H1 (cell line): Measurements from ENCODE around the gene IDH3A. TPM values are rescaled to one million over a fixed set of nuclear protein-coding genes. Genes with fewer than 3 reads are reported as not detected.

Experiments
- CTCF ChIA-PET: fragments of 300-600 bp; sonication (Branson Sonifier 250); formaldehyde crosslinking; loops from one replicate; lab custom pipeline; 2021; ENCODE audit not compliant: partially characterized antibody; lab: Charles Lee
- POLR2A ChIA-PET: fragments of 300-600 bp; sonication (Branson Sonifier 250); formaldehyde crosslinking; loops from one replicate; lab custom pipeline; 2021; ENCODE audit warnings: inconsistent platforms; ENCODE audit not compliant: partially characterized antibody; lab: Charles Lee
- DNase-seq, 2 experiments: peaks; one replicate each; pipeline versions ENCODE4 v3.0.0 to v3.0.0-alpha.2; 2010 to 2022; ENCODE audit warnings: low spot score in 2 of 2, low read depth in 1 of 2, mixed read lengths in 1 of 2
- FAIRE-seq: peaks from 2 replicates; lab custom pipeline; 2011; peaks lifted over from hg19 to GRCh38; lab: Jason Lieb, UNC
- H2AFZ ChIP-seq: 2 replicates; pipeline ENCODE4 v1.8.1; 2012; ENCODE audit warnings: low read length, inconsistent platforms
- H2AK5ac ChIP-seq: 2 replicates; pipeline ENCODE4 v1.6.1; 2013; ENCODE audit warnings: low read depth, low read length
- H2BK120ac ChIP-seq: replicated peaks from 2 replicates; pipeline ENCODE3; 2013; ENCODE audit warnings: low read depth, low read length, inconsistent platforms
- H2BK12ac ChIP-seq: 2 replicates; pipeline ENCODE4 v1.6.1; 2013; ENCODE audit warnings: low read depth, low read length
- H2BK15ac ChIP-seq: 2 replicates; pipeline ENCODE4 v1.6.1; 2013; ENCODE audit warnings: low read length
- H2BK20ac ChIP-seq: 2 replicates; pipeline ENCODE4 v1.6.1; 2013; ENCODE audit warnings: low read length
- H2BK5ac ChIP-seq: 2 replicates; pipeline ENCODE4 v1.6.1; 2013; ENCODE audit warnings: low read depth, low read length
- H3K14ac ChIP-seq: 2 replicates; pipeline ENCODE4 v1.6.1; 2013; ENCODE audit warnings: inconsistent platforms; ENCODE audit not compliant: insufficient read length
- H3K18ac ChIP-seq: 2 replicates; pipeline ENCODE4 v1.6.1; 2013; ENCODE audit warnings: low read length; ENCODE audit errors: extremely low read depth
- H3K23ac ChIP-seq: 2 replicates; pipeline ENCODE4 v1.6.1; 2013; ENCODE audit warnings: inconsistent platforms; ENCODE audit not compliant: insufficient read length
- H3K23me2 ChIP-seq: 2 replicates; pipeline ENCODE4 v1.6.1; 2013; ENCODE audit warnings: low read depth, low read length
- H3K27ac ChIP-seq: 2 replicates; pipeline ENCODE4 v1.6.1; 2011; ENCODE audit warnings: low read depth, low read length, inconsistent platforms
- H3K27me3 ChIP-seq, 4 experiments: replicated peaks in 1 of 4; 1 replicate in 1 of 4; 2 replicates in 3 of 4; pipeline versions ENCODE4 v1.6.1 to v1.8.1; 2011 to 2013; ENCODE audit warnings: low read length in 3 of 4, mild to moderate bottlenecking in 3 of 4, inconsistent platforms in 2 of 4, mixed read lengths in 2 of 4, moderate library complexity in 1 of 4; ENCODE audit not compliant: control insufficient read depth in 3 of 4, insufficient read depth in 3 of 4; ENCODE audit errors: extremely low read depth in 1 of 4
- H3K36me3 ChIP-seq, 4 experiments: 2 replicates each; pipeline versions ENCODE4 v1.6.1 to v1.8.1; 2011 to 2013; ENCODE audit warnings: mild to moderate bottlenecking in 4 of 4, low read length in 3 of 4, moderate library complexity in 2 of 4, control low read depth in 1 of 4, inconsistent platforms in 1 of 4; ENCODE audit not compliant: insufficient read depth in 4 of 4, control insufficient read depth in 2 of 4
- H3K4ac ChIP-seq: replicated peaks from 2 replicates; pipeline ENCODE3; 2013; ENCODE audit warnings: low read length, low read depth, mixed read lengths, inconsistent platforms; ENCODE audit not compliant: insufficient read length
- H3K4me1 ChIP-seq, 4 experiments: replicated peaks in 1 of 4; 1 replicate in 1 of 4; 2 replicates in 3 of 4; pipeline versions ENCODE4 v1.6.1 to v1.8.1; 2011 to 2013; ENCODE audit warnings: low read length in 3 of 4, inconsistent platforms in 2 of 4, mixed read lengths in 1 of 4; ENCODE audit not compliant: insufficient read depth in 4 of 4, control insufficient read depth in 3 of 4
- H3K4me2 ChIP-seq, 2 experiments: 2 replicates each; pipeline versions ENCODE4 v1.6.1 to v1.8.1; 2011 to 2013; ENCODE audit warnings: low read depth in 2 of 2, low read length in 2 of 2, control low read depth in 1 of 2, inconsistent platforms in 1 of 2, mild to moderate bottlenecking in 1 of 2; ENCODE audit not compliant: insufficient read depth in 1 of 2
- H3K4me3 ChIP-seq, 4 experiments: fragments of 200-600, 300-600 bp in 1 of 4; sonication (generic), shearing (Covaris generic), sonication (Bioruptor Twin) in 1 of 4; 2 replicates each; pipeline versions ENCODE4 v1.5.1 to v1.8.1; 2011 to 2016; ENCODE audit warnings: low read length in 4 of 4, low read depth in 3 of 4, control low read depth in 2 of 4, inconsistent platforms in 2 of 4, mild to moderate bottlenecking in 2 of 4, mixed read lengths in 1 of 4, moderate library complexity in 1 of 4; ENCODE audit not compliant: insufficient read depth in 2 of 4; ENCODE audit errors: extremely low read depth in 1 of 4
- H3K56ac ChIP-seq: replicated peaks from 2 replicates; pipeline ENCODE3; 2013; ENCODE audit warnings: low read depth, mild to moderate bottlenecking, mixed read lengths, low read length, inconsistent platforms; ENCODE audit not compliant: insufficient read length
- H3K79me1 ChIP-seq: 2 replicates; pipeline ENCODE4 v1.6.1; 2013; ENCODE audit warnings: low read depth, low read length, control low read depth
- H3K79me2 ChIP-seq, 2 experiments: 2 replicates each; pipeline versions ENCODE4 v1.6.1 to v1.8.1; 2012 to 2013; ENCODE audit warnings: low read length in 2 of 2, mild to moderate bottlenecking in 2 of 2, inconsistent platforms in 1 of 2; ENCODE audit not compliant: insufficient read depth in 2 of 2, control insufficient read depth in 1 of 2
- H3K9ac ChIP-seq, 4 experiments: replicated peaks in 1 of 4; 1 replicate in 1 of 4; 2 replicates in 3 of 4; pipeline versions ENCODE4 v1.6.1 to v1.8.1; 2011 to 2013; ENCODE audit warnings: low read depth in 3 of 4, low read length in 3 of 4, control low read depth in 2 of 4, mild to moderate bottlenecking in 2 of 4, moderate library complexity in 2 of 4, inconsistent platforms in 1 of 4; ENCODE audit errors: extremely low read depth in 1 of 4
- H3K9me3 ChIP-seq, 2 experiments: 2 replicates each; pipeline versions ENCODE4 v1.6.1 to v1.8.1; 2012 to 2013; ENCODE audit warnings: mild to moderate bottlenecking in 2 of 2, moderate library complexity in 2 of 2, control low read depth in 1 of 2, inconsistent platforms in 1 of 2, low read depth in 1 of 2, low read length in 1 of 2, mixed read lengths in 1 of 2; ENCODE audit not compliant: insufficient read depth in 2 of 2
- H4K20me1 ChIP-seq, 2 experiments: replicated peaks in 1 of 2; 2 replicates each; pipeline versions ENCODE3 to v1.8.1; 2011 to 2013; ENCODE audit warnings: inconsistent platforms in 2 of 2, low read length in 2 of 2, mild to moderate bottlenecking in 1 of 2; ENCODE audit not compliant: insufficient read depth in 2 of 2, control insufficient read depth in 1 of 2
- H4K5ac ChIP-seq: 2 replicates; pipeline ENCODE4 v1.6.1; 2013; ENCODE audit warnings: low read length, low read depth, mixed read lengths, inconsistent platforms; ENCODE audit not compliant: insufficient read length
- H4K8ac ChIP-seq: 2 replicates; pipeline ENCODE4 v1.8.0; 2013; ENCODE audit warnings: mild to moderate bottlenecking, moderate library complexity, low read length, inconsistent platforms; ENCODE audit not compliant: insufficient read depth; ENCODE audit errors: extremely low read depth
- H4K91ac ChIP-seq: replicated peaks from 2 replicates; pipeline ENCODE3; 2013; ENCODE audit warnings: low read length, mixed read lengths, inconsistent platforms; ENCODE audit not compliant: insufficient read length
- EP300 ChIP-seq, 2 experiments: IDR thresholded peaks; 1 replicate in 1 of 2; 2 replicates in 1 of 2; pipeline ENCODE4 v1.6.1; 2011 to 2012; ENCODE audit warnings: low read depth in 2 of 2, low read length in 2 of 2, mild to moderate bottlenecking in 2 of 2, borderline replicate concordance in 1 of 2, inconsistent platforms in 1 of 2, moderate library complexity in 1 of 2
- SP1 ChIP-seq: IDR thresholded peaks from 2 replicates; pipeline ENCODE4 v1.6.1; 2011; ENCODE audit warnings: low read depth, low read length
- WGBS, 2 experiments: shearing (Covaris generic) in 1 of 2; methylation state at CpG; one replicate each; pipeline versions ENCODE4 v1.1.6 to v1.1.7; 2013 to 2015; ENCODE audit warnings: low lambda C conversion rate in 2 of 2, mixed read lengths in 2 of 2, inconsistent platforms in 1 of 2, low coverage in 1 of 2, missing lambda C conversion rate in 1 of 2; ENCODE audit not compliant: insufficient replicate concordance in 2 of 2, insufficient coverage in 1 of 2, insufficient read length in 1 of 2; ENCODE audit errors: extremely low coverage in 1 of 2, missing lambda C conversion rate in 1 of 2; 5-methylcytosine and 5-hydroxymethylcytosine counted together
- polyA plus RNA-seq, 7 experiments: library from polyadenylated mRNA; depleted of rRNA in 3 of 7; stranded (reverse) in 5 of 7; unstranded in 2 of 7; fragments of >200 nt in 5 of 7; fragments of 200-250 nt in 2 of 7; gene quantifications; 1 replicate in 5 of 7; 2 replicates in 1 of 7; 4 replicates in 1 of 7; pipeline versions ENCODE4 v1.2.1 to v1.2.3, GENCODE V29; 2011 to 2013; ENCODE audit warnings: missing spikeins in 2 of 7, mixed read lengths in 2 of 7
- total RNA-seq: library from RNA; stranded (reverse); fragmentation: NEBNext Ultra II Directional; extraction: Animal tissue kit (Norgen Biotek cat#: 25700); gene quantifications from 2 replicates; pipeline ENCODE4 v1.2.1, GENCODE V29; 2021

IDH3A gene
- total and polyA plus RNA-seq, 2 of the 8 experiments (the other 6 are each of a cell fraction or from before 2014, with no cell fraction given): 23.4 to 36.8 TPM

- H3K14ac ChIP-seq: no peak overlapping the region
- no peak overlapping the region for H2BK120ac ChIP-seq
- H3K4me3 ChIP-seq: no peak overlapping the region
- H2BK12ac ChIP-seq: no peak overlapping the region
- H3K4me1 ChIP-seq: no peaks in the 10 kb centered on the region
- no peaks in the 10 kb centered on the region for H3K27me3 ChIP-seq
- H4K5ac ChIP-seq: no peak overlapping the region
- H3K27ac ChIP-seq: no peak overlapping the region
- H3K9ac ChIP-seq: no peak overlapping the region
- no peaks in the 10 kb centered on the region for H3K9me3 ChIP-seq
- no peak overlapping the region for H2BK15ac ChIP-seq
- no peaks in the 10 kb centered on the region for H3K79me2 ChIP-seq
- CTCF ChIA-PET: interaction anchor here (0.8 to 16.8 kb wide), 7 partner anchors 8 to 145 kb away, joined by 3 to 226 read pairs (median 3); no protein-coding TSS in a partner anchor
- DNase-seq (no peak), FAIRE-seq (no peak)
- TF ChIP-seq EP300 (IDR thresholded peaks at IDR 0.05; ENCODE audit: borderline replicate concordance in 1 of 2, low read depth in 2 of 2, low read length in 2 of 2): no peak
- no peak for TF ChIP-seq SP1
- no peak overlapping the region for H4K8ac ChIP-seq
- H2AK5ac ChIP-seq: no peak overlapping the region
- H2BK20ac ChIP-seq: no peak overlapping the region
- H2BK5ac ChIP-seq: no peak overlapping the region
- H3K56ac ChIP-seq: peak overlapping the region; percentile 14
- H3K23me2 ChIP-seq: no peaks in the 10 kb centered on the region
- H2AFZ ChIP-seq: no peak overlapping the region
- no peak overlapping the region for H3K4me2 ChIP-seq
- H4K20me1 ChIP-seq: no peaks in the 10 kb centered on the region
- no peak overlapping the region for H4K91ac ChIP-seq
- 90% methylated on average over 12 of the region's 12 CpGs; no CpG with 5 or more reads in 1 of the 2 experiments for WGBS, 2 experiments
- H3K4ac ChIP-seq: no peak overlapping the region
- POLR2A ChIA-PET: no interaction called here
- H3K79me1 ChIP-seq: no peaks in the 10 kb centered on the region
- no peak overlapping the region for H3K18ac ChIP-seq
- H3K23ac ChIP-seq: no peak overlapping the region
- H3K36me3 ChIP-seq: peaks cover 0 to 6% (median 1%) of the 10 kb centered on the region in 4 experiments; a peak in 3 of 8 replicates
These were observed 45.6 kb upstream of the IDH3A start for GRCh38 chr15:78103406-78104118.
